HG03575 (cell line): Measurements from ENCODE around the gene APBA1.

Experiments used
- ATAC-seq: cut with Tn5 transposase; IDR thresholded peaks from one replicate; pipeline ENCODE4 v1.9.1; 2021; ENCODE audit not compliant: unreplicated experiment, insufficient number of reproducible peaks, low FRiP score; ENCODE audit errors: extremely low read depth

The APBA1 gene

DNA sequence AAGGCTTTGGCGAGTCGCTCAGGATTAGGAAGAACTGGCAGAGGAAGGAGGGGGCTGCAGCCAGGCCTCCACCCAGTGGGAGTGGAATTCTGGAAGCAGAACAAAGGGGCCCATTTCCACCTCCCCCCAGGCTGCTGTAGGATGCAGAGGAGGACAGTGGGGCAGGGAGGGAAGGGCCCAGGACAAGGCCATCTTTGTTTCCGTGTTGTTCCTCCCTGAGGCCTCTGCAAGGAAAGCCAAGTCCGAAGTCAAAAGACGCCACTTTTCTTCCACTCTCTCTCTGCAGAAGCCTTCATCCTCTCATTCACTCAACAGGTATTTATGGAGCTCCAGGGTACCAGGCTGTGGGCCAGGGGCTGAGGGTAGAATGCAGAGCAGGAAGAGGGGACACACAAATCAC, 276.5 kb downstream of the APBA1 start:
- no peak for ATAC-seq

DNA sequence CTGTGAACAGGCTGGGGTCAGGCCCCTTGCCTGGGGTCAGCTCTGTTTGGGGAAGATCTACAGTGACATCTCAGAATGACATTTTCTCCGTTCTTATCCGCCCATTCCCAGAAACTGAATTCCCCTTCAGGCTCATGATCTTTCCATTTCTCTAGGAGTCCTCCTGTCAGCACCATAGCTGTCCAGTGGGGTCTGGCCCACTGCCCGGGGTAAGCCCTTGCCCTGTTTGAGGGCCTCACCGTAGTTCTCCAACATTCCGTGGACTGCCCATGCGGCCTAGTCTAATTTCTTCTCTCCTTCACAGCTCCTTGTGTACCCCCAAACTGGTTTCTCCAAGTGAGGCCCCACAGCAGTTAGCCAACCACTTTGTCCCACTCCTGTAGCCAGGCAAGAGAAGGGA, 278.7 kb downstream of the APBA1 start:
- ATAC-seq: no peak

DNA sequence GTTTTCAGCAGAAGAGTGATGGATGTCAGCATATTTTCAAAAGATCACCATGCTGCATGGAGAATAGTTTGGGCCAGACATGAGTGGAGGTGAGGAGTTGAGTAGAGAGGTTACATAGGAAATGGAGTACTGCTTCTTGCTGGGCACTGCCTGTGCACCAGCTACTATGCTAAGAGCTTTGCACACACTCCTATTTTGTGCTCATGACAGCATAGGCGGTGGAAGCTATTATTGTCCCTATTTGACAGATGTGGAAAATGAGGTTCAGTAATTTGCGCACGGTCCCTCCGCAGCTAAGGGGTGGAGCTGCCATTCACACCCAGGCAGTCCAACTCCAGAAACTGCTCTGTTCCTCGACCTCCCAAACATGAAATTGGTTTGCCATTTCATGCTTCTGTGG, 279.3 kb downstream of the APBA1 start:
- no peak for ATAC-seq

DNA sequence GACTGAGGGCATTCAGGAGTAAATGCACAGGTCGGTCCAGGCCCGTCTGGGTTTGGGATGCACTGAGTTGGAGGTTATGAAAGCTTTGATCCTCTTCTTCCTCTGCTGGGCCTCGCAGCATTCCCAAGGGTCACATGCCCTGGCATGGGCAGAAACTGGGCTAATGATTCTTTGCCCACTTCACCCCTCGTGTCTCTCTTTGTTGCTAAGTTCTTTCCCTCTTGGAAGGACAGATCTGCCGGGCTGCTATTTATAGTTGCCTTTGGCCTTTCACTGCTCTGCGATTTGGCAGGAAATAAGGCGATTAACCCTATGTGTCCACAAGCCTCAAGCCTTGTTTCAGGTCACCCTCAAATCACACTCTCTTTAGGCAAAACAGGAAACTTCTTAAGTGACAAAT, 280.2 kb downstream of the APBA1 start:
- ATAC-seq: no peak

DNA sequence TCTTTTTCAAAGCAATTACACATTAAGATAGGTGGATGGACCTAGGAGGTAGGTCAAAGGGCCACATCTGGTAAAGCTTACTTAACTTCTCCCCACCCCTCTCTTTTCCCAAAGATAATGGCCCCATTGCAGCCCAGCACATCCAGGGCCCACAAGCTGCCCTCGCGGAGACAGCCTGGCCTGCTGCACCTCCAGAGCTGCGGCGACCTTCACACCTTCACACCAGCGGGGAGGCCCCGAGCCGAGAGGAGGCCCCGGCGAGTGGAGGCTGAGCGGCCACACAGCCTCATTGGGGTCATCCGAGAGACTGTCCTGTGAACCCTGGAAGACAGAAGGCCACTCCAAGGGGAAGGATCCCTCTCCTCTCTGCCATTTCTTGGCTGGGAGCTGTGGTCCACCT, 280.7 kb downstream of the APBA1 start:
- ATAC-seq: no peak

DNA sequence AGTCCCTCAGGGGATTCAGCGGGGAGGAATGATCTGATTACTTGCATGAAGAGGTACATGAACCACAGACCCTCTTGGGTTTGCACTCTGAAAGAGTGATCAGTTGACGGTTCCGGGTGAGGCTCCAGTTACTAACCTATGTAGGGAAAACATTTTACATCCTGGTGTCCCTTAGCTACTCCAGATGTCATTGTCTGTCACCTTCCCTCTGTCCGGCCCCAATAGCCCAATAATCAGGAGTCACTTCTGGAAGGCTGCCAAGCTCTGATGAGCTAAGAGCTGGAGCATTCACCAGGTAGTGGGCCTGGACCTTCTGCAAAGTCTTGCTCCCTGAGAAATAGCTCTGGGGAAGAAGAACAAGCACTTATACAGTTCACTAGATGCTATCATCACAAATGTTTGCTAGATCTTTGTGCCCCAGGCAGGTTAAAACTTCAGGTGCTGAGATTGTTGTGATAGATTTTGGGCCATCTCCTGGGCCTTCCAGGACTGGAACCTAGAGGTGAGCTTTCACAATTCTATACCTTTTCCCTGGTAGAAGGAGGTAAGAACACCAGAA, 282.7 kb downstream of the APBA1 start:
- ATAC-seq: no peak

DNA sequence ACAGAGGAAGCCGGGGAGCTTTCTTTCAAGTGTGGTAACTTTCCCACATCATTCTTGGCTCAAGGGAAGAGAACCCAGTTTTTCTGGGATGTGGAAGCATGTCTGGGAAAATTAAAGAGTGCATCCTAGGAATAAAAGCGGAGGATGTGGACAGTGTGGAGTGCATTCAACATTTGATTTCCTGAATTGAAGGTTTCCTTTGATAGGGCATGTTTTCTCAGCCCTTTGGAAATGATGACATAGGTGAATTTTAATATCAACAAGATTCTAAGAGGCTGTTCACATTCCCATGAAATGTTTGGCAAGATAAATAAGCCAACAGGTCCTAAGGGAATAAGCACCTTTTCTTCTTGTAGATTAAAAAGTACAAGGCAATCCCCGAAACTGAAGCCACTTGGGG, 283.6 kb downstream of the APBA1 start:
- ATAC-seq: no peak

DNA sequence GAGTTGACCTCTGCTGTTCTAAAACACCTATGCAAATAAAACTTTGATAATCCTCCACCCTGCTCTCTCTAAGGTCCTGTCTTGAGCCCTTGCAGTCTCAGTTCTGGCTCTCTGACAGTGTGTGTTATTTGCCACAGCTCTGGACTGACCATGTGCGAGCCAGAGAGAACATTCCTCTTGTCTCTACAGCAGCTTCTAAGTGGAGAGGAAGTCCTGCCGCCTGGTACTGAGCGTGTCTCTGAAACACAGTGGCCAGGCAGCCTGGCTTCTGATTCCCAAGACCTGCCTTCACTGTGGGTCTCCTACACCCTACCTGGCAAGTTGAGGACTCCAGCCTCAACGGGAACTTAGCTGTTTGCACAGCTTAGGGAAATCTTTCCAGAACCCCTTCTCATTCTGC, 285.5 kb downstream of the APBA1 start:
- no peak for ATAC-seq

DNA sequence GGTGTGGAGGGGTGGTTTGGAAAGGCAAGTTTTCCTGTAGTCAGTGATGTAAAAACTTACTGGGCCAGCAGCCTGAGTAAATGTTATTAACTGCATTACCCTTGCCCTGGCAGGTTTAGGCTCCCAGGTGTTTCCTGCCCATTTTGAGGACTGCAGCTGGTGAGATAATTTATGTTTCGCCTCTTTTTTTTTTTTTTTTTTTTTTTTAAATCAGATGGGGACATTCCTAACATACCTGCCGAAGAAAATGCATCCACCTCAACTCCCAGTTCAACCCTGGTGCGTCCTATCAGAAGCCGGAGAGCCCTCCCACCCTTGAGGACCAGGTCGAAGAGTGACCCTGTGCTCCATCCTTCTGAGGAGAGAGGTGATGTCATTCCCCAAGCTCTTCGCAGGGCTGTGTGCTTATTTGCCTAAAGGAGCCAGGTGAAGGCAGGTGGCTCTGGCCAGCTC, 286.6 kb downstream of the APBA1 start:
- ATAC-seq: no peak

DNA sequence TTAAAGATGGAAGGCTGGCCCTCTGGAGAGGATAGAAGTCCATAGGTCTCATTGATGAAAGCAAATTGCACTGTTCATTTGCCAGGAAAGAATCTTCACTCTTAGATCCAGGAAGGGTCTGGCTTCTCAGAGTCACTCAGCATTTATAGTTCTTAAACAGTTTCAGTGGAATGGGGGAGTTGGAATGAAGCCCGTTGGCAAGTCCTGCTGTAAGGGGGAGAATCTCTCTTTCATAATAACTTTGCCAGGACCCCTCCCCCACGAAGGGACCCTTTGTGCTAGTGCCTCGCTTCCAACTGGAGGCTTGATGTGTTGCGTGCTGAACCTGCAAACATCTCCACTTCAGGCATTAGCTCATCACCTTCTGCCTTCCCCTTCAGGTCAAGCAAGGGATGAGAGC, 290.0 kb downstream of the APBA1 start:
- ATAC-seq: no peak

DNA sequence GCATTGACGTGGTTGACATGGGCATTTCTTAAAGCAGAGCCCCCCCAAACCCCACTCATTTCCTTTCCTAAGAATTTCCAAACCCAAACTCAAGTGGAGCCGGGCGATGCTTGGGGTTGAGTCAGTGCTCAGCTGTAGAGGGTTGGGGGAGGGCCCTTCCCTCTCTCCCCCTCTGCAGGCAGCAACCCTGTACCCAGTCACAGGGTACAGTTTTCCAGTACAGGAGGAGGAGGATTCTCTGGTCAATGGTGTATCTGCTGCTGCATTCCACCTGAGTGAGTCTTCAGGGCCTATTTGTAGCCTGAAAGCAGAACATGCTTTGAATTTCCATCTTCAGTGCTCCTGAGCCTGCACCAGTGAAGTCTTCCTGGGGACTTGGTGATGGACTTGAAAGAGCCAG, 291.4 kb downstream of the APBA1 start:
- ATAC-seq: no peak

DNA sequence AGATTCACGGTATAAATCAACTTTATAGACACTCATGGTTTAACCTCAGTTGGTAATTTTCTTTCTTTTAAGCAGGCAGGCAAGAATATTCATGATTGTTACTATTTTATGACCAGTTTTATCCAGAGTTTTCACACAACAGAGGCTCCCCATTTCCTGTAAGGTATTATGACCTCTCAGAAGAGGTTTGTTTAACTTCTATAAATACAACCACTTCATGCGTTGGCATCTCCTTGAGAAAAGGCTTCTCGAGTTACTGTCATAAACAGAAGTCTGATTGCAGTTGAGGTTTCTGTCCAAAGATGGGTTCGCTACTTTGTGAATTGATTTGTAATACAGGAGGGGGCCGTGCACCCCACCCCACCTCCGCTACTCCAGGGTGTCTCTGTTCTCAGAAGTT, 291.9 kb downstream of the APBA1 start:
- no peak for ATAC-seq

DNA sequence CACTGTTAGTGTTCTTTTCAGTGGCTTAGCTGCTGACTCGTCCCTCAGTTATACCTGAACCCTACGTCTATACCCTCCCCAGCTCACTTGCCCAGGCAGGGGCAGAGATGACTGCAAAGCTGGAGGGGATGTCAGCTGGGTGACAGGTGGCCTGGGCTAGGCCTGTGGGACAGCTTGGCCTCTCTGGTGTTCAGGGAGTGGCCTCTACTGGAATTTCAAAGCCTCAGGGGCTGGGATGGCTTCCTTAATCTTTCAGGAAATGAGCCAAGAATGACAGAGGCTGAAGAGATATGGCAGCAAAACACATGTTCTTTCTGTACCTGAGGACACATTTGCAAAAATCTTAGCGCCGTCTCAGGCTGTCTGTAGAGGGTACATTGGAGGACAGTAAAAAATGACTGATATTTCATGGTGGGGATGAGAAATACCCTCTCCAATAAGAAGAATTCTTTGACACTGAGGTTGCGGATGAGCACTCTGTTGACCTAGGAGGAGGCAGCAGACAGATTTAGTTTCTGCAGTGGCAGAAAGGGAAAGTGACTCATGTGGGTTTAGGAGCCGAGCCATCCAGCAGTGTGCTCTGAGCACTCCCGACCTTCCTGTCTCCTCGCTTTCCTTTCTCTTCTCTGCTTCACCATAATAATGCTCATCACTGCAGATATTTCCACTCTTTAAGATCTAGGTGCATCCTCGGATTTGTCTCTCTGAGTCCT, 292.7 kb downstream of the APBA1 start:
- ATAC-seq: no peak

DNA sequence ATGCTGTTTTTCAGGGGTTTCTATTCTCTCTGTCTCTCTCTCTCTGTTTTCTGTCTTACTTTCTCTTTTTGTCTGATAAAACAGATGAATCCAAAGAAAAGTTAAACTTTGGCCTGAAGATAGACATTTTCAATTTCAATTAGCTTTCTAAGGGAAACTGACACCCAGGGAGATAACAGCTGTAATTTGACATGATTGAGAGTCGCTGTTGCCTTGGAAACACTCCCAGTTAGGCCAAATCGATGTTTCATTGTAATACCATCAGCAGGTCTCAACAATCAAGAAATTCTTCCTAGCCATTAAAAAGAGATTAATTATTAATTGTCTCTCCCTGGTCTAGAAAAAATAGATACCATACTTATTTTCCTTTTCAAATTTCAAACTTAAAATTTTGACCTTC, 294.2 kb downstream of the APBA1 start:
- ATAC-seq: no peak
